ENCODE measurements around the gene CPED1.

The CPED1 gene

DNA sequence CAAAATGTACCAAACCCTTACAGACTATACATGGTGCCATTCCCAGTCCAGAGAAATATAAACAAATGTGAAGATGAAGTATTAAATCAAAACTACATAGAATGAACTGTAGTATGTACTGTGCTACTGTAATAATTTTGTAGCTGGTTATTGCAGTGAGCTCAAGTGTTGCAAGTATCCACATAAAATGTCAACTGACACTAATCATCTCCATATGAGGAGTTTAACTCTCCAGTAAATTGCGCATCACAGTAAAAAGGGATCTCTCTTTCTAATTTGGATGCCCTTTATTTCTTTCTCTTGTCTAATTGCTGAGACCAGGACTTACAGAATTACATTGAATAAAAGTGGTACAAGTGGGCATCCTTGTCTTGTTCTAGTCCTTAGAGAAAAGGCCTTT is 165.5 kb downstream of the CPED1 start:
- H3K4me3 ChIP-seq (ENCODE audit: low read depth, low read length) = no peak overlapping the region
- TF ChIP-seq, protein P1, sequence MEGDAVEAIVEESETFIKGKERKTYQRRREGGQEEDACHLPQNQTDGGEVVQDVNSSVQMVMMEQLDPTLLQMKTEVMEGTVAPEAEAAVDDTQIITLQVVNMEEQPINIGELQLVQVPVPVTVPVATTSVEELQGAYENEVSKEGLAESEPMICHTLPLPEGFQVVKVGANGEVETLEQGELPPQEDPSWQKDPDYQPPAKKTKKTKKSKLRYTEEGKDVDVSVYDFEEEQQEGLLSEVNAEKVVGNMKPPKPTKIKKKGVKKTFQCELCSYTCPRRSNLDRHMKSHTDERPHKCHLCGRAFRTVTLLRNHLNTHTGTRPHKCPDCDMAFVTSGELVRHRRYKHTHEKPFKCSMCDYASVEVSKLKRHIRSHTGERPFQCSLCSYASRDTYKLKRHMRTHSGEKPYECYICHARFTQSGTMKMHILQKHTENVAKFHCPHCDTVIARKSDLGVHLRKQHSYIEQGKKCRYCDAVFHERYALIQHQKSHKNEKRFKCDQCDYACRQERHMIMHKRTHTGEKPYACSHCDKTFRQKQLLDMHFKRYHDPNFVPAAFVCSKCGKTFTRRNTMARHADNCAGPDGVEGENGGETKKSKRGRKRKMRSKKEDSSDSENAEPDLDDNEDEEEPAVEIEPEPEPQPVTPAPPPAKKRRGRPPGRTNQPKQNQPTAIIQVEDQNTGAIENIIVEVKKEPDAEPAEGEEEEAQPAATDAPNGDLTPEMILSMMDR (IDR thresholded peaks at IDR 0.05; ENCODE audit: low read depth, low read length) = no peak

GRCh38 chr7:121156825-121157224 is 168.3 kb downstream of the CPED1 start:
- H3K4me3 ChIP-seq (ENCODE audit: low read depth, low read length) = no peak overlapping the region
- TF ChIP-seq, protein P1 (IDR thresholded peaks at IDR 0.05; ENCODE audit: low read depth, low read length) = no peak

GRCh38 chr7:121157341-121157751 is 168.8 kb downstream of the CPED1 start:
- TF ChIP-seq, protein P1 (IDR thresholded peaks at IDR 0.05; ENCODE audit: low read depth, low read length) = no peak
- no peak overlapping the region for H3K4me3 ChIP-seq (ENCODE audit: low read depth, low read length)

DNA sequence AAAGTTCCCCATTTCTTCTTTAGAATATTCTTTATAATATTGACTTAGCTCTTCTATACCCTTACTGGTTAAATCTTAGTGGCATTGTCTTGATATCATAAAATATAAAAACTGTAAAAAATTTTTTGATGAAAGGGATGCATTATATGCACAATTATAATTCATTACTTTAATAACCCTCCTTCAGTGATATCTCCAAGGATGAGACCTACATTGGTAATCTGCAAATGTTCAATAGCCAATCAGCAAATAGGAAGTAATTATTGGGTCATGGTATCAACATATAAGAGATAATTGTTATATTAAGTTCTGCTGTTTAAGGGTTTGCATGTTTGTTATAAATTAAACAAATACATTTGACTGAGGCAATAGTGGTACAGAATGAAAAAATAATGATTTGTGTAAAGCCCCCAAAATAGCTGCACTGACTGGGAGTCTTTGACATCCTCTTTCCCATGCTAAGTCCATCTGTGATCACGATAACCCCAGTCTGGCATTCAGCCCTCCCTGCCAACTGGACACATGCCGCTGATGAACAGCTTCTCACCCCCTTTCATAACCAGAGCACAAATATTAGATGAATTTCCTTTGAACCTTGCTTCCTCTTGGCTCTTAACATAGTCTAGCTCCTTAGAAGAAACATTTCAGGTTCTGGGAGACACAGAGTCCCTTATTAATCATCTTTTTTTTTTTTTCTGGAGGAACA is 169.5 kb downstream of the CPED1 start:
- TF ChIP-seq, protein P1 (IDR thresholded peaks at IDR 0.05; ENCODE audit: low read depth, low read length) = no peak
- no peak overlapping the region for H3K4me3 ChIP-seq (ENCODE audit: low read depth, low read length)

DNA sequence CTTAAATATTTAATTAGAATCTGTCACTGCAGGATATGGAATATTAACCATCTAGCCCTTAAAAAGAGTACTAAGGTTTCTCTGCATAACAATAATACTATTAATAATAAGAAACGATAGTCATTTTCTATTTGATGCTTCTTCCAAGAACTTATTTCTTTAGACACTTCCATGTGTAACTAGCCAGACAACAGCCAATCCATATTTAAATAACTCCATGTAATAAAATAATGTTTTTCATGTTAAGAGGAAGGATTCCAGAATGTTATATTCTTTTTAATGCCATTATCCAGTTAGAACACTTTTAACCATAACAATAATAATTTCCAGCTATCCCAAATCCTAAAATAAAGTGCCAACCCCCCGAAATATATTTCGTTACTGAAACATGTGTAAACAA is 170.2 kb downstream of the CPED1 start:
- TF ChIP-seq, protein P1 (IDR thresholded peaks at IDR 0.05; ENCODE audit: low read depth, low read length) = no peak
- H3K4me3 ChIP-seq (ENCODE audit: low read depth, low read length) = no peak overlapping the region

- H3K4me3 ChIP-seq (ENCODE audit: low read depth, low read length) = no peak overlapping the region
- TF ChIP-seq, protein P1 (IDR thresholded peaks at IDR 0.05; ENCODE audit: low read depth, low read length) = no peak
These were observed 171.0 kb downstream of the CPED1 start for GRCh38 chr7:121159553-121159952.

- TF ChIP-seq, protein P1 (IDR thresholded peaks at IDR 0.05; ENCODE audit: low read depth, low read length) = no peak
- no peak overlapping the region for H3K4me3 ChIP-seq (ENCODE audit: low read depth, low read length)
These were observed 171.9 kb downstream of the CPED1 start for GRCh38 chr7:121160150-121161008.

Data from WI38 (cell line).